CD4-positive, alpha-beta T cell (primary cell): Measurements from ENCODE around the gene CSRP1. TPM values are rescaled to one million over a fixed set of nuclear protein-coding genes. Genes with fewer than 3 reads are reported as not detected.

Experiments
- ATAC-seq: fragments of 200-7000 bp; cut with Tn5 transposase; one replicate; pipeline ENCODE4 v1.10.0; 2022; ENCODE audit warnings: mild to moderate bottlenecking; ENCODE audit not compliant: poor library complexity
- CTCF ChIA-PET: fragments of 350-600 bp; sonication (Branson Sonifier 250); formaldehyde crosslinking; loops from one replicate; lab custom pipeline; 2021; ENCODE audit warnings: antibody characterized with exemption, inconsistent platforms; lab: Charles Lee
- POLR2A ChIA-PET: fragments of 350-600 bp; sonication (Branson Sonifier 250); formaldehyde crosslinking; loops from one replicate; lab custom pipeline; 2021; ENCODE audit warnings: antibody characterized with exemption, inconsistent platforms; lab: Charles Lee
- DNase-seq, 14 experiments: peaks; one replicate each; pipeline ENCODE4 v3.0.0-alpha.2; 2013 to 2020; ENCODE audit warnings: mixed read lengths in 2 of 14
- H3K27ac ChIP-seq, 2 donors: one replicate each; pipeline versions ENCODE4 v1.5.1 to v1.7.0; 2013; ENCODE audit warnings: low read length in 2 of 2, low read depth in 1 of 2, mild to moderate bottlenecking in 1 of 2
- H3K27me3 ChIP-seq, 2 experiments: 1 replicate in 1 of 2; 2 replicates in 1 of 2; pipeline versions ENCODE4 v1.6.1 to v1.7.0; 2013; ENCODE audit warnings: low read length in 2 of 2, control low read depth in 1 of 2, mild to moderate bottlenecking in 1 of 2, moderate library complexity in 1 of 2; ENCODE audit not compliant: insufficient read depth in 2 of 2, control insufficient read depth in 1 of 2
- H3K36me3 ChIP-seq: one replicate; pipeline ENCODE4 v1.6.1; 2013; ENCODE audit warnings: low read length, control low read depth; ENCODE audit not compliant: insufficient read depth
- H3K4me1 ChIP-seq: one replicate; pipeline ENCODE4 v1.6.1; 2013; ENCODE audit warnings: low read length, control low read depth; ENCODE audit not compliant: insufficient read depth
- H3K4me3 ChIP-seq: one replicate; pipeline ENCODE4 v1.5.1; 2013; ENCODE audit warnings: mild to moderate bottlenecking, low read length, moderate library complexity
- H3K9me3 ChIP-seq, 2 experiments: 1 replicate in 1 of 2; 2 replicates in 1 of 2; pipeline versions ENCODE4 v1.6.1 to v1.7.0; 2013; ENCODE audit warnings: low read length in 2 of 2, mild to moderate bottlenecking in 2 of 2, control low read depth in 1 of 2, moderate library complexity in 1 of 2; ENCODE audit not compliant: control insufficient read depth in 1 of 2, insufficient read depth in 1 of 2
- H3K27ac Mint-ChIP-seq: one replicate; pipeline ENCODE4 v1.8.0; 2020; ENCODE audit warnings: mixed read lengths
- H3K27me3 Mint-ChIP-seq: one replicate; pipeline ENCODE4 v1.8.0; 2021; ENCODE audit warnings: mixed read lengths
- H3K36me3 Mint-ChIP-seq: one replicate; pipeline ENCODE4 v1.8.0; 2021; ENCODE audit warnings: low read depth, mixed read lengths
- H3K4me1 Mint-ChIP-seq: one replicate; pipeline ENCODE4 v1.8.0; 2021; ENCODE audit warnings: low read depth, mixed read lengths
- H3K4me3 Mint-ChIP-seq: one replicate; pipeline ENCODE4 v1.8.0; 2020; ENCODE audit warnings: mild to moderate bottlenecking, mixed read lengths
- H3K9me3 Mint-ChIP-seq: one replicate; pipeline ENCODE4 v1.8.0; 2020; ENCODE audit warnings: mixed read lengths
- intact Hi-C, 2 experiments: fragments of 100-400 bp; cut with DNase I in 1 of 2; cut with micrococcal nuclease in 1 of 2; formaldehyde crosslinking; loops; one replicate each; pipeline versions ENCODE4 v1.15.1 to v1.9.0; 2023 to 2025; cut with DNase I, micrococcal nuclease
- total RNA-seq, 174 experiments: library from RNA in 2 of 174; stranded (reverse) in 2 of 174; gene quantifications; one replicate each; pipeline ENCODE4 v1.2.3 and lab custom pipeline; 2021 to 2026
- TF ChIP-seq, protein P1 (sequence below): fragments of 200-600 bp; IDR thresholded peaks from one replicate; pipeline ENCODE4 v1.8.0; 2022; ENCODE audit warnings: antibody characterized with exemption, mild to moderate bottlenecking

The CSRP1 gene
- total RNA-seq, 2 experiments from 2014 or later = 34.8 to 39.9 TPM

GRCh38 chr1:201491896-201492511 is 14.9 kb downstream of the CSRP1 start:
- intact Hi-C loops = no loop called here
- Histone ChIP-seq H3K27ac (no peak overlapping the region), H3K4me1 (no peaks in the 10 kb centered on the region), H3K9me3 (no peaks in the 10 kb centered on the region), H3K27me3 (no peaks in the 10 kb centered on the region), H3K36me3 (peaks cover 75% of the 10 kb centered on the region), H3K4me3 (no peak overlapping the region)
- no peaks in the 10 kb centered on the region for H3K27me3 Mint-ChIP-seq
- no peak overlapping the region for H3K27ac Mint-ChIP-seq
- TF ChIP-seq, protein P1, sequence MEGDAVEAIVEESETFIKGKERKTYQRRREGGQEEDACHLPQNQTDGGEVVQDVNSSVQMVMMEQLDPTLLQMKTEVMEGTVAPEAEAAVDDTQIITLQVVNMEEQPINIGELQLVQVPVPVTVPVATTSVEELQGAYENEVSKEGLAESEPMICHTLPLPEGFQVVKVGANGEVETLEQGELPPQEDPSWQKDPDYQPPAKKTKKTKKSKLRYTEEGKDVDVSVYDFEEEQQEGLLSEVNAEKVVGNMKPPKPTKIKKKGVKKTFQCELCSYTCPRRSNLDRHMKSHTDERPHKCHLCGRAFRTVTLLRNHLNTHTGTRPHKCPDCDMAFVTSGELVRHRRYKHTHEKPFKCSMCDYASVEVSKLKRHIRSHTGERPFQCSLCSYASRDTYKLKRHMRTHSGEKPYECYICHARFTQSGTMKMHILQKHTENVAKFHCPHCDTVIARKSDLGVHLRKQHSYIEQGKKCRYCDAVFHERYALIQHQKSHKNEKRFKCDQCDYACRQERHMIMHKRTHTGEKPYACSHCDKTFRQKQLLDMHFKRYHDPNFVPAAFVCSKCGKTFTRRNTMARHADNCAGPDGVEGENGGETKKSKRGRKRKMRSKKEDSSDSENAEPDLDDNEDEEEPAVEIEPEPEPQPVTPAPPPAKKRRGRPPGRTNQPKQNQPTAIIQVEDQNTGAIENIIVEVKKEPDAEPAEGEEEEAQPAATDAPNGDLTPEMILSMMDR = no peak
- DNase-seq = no peak
- no peak for ATAC-seq
- H3K4me3 Mint-ChIP-seq = no peak overlapping the region
- POLR2A ChIA-PET = no interaction called here
- H3K9me3 Mint-ChIP-seq = no peaks in the 10 kb centered on the region
- H3K36me3 Mint-ChIP-seq = peaks cover 75% of the 10 kb centered on the region
- no peaks in the 10 kb centered on the region for H3K4me1 Mint-ChIP-seq
- CTCF ChIA-PET = no interaction called here

GRCh38 chr1:201490708-201491131 is 16.2 kb downstream of the CSRP1 start:
- no peaks in the 10 kb centered on the region for H3K9me3 Mint-ChIP-seq
- H3K9me3 ChIP-seq = no peaks in the 10 kb centered on the region
- DNase-seq = no peak
- no peaks in the 10 kb centered on the region for H3K4me1 ChIP-seq
- intact Hi-C loops = no loop called here
- POLR2A ChIA-PET = no interaction called here
- H3K4me3 Mint-ChIP-seq = no peak overlapping the region
- ATAC-seq = no peak
- H3K27ac Mint-ChIP-seq = no peak overlapping the region
- no peaks in the 10 kb centered on the region for H3K27me3 Mint-ChIP-seq
- TF ChIP-seq, protein P1 = no peak
- H3K27ac ChIP-seq = no peak overlapping the region
- peaks cover 83% of the 10 kb centered on the region for H3K36me3 Mint-ChIP-seq
- peaks cover 71% of the 10 kb centered on the region for H3K36me3 ChIP-seq
- H3K4me3 ChIP-seq = no peak overlapping the region
- no peaks in the 10 kb centered on the region for H3K4me1 Mint-ChIP-seq
- no peaks in the 10 kb centered on the region for H3K27me3 ChIP-seq
- CTCF ChIA-PET = interaction anchor here (1.2 to 1.9 kb wide), 2 partner anchors 9 to 22 kb away, joined by 5 to 6 read pairs; no protein-coding TSS in a partner anchor

GRCh38 chr1:201489643-201490261 is 17.2 kb downstream of the CSRP1 start:
- Mint-ChIP-seq H3K9me3 (no peaks in the 10 kb centered on the region), H3K4me3 (no peak overlapping the region), H3K36me3 (peaks cover 82% of the 10 kb centered on the region), H3K4me1 (no peaks in the 10 kb centered on the region), H3K27me3 (no peaks in the 10 kb centered on the region), H3K27ac (no peak overlapping the region)
- H3K36me3 ChIP-seq = peaks cover 63% of the 10 kb centered on the region
- no peak overlapping the region for H3K4me3 ChIP-seq
- H3K27ac ChIP-seq = no peak overlapping the region
- no peak for ATAC-seq
- no peaks in the 10 kb centered on the region for H3K27me3 ChIP-seq
- ChIA-PET CTCF (interaction anchor here (1.9 kb wide), 1 partner anchor 23 kb away, joined by 6 read pairs; no protein-coding TSS in a partner anchor), POLR2A (no interaction called here)
- H3K9me3 ChIP-seq = no peaks in the 10 kb centered on the region
- DNase-seq = no peak
- intact Hi-C loops = loop anchor here in 1 of 2 experiments (10.0 kb wide), 1 partner anchor 215 kb away; no protein-coding TSS in a partner anchor
- H3K4me1 ChIP-seq = no peaks in the 10 kb centered on the region
- TF ChIP-seq, protein P1 = no peak
